Progenitor cell of endocrine pancreas (in vitro differentiated cells): ENCODE results near the gene RANBP3. TPM values are rescaled to one million over a fixed set of nuclear protein-coding genes. Genes with fewer than 3 reads are reported as not detected.

Experiments
- DNase-seq: peaks from one replicate; pipeline ENCODE4 v3.0.0; 2021; ENCODE audit warnings: low spot score; ENCODE audit not compliant: unreplicated experiment
- H3K27ac Mint-ChIP-seq: 2 replicates; pipeline ENCODE4 v1.8.0; 2021; ENCODE audit warnings: mild to moderate bottlenecking, moderate library complexity, mixed read lengths
- H3K27me3 Mint-ChIP-seq: 2 replicates; pipeline ENCODE4 v1.8.0; 2021; ENCODE audit warnings: mixed read lengths
- H3K36me3 Mint-ChIP-seq: 2 replicates; pipeline ENCODE4 v1.8.0; 2022; ENCODE audit warnings: mixed read lengths; ENCODE audit not compliant: insufficient read depth
- H3K4me1 Mint-ChIP-seq: 2 replicates; pipeline ENCODE4 v1.8.0; 2021; ENCODE audit warnings: low read depth, mixed read lengths
- H3K4me3 Mint-ChIP-seq: 2 replicates; pipeline ENCODE4 v1.8.0; 2021; ENCODE audit warnings: low read depth, mild to moderate bottlenecking, moderate library complexity, mixed read lengths
- H3K9me3 Mint-ChIP-seq: 2 replicates; pipeline ENCODE4 v1.8.0; 2021; ENCODE audit warnings: low read depth, mixed read lengths
- total RNA-seq: library from RNA; stranded (reverse); gene quantifications from 2 replicates; pipeline ENCODE4 v1.2.1, GENCODE V29; 2021
- TF ChIP-seq, protein P1 (sequence below): fragments of 200-600 bp; sonication (generic); IDR thresholded peaks from one replicate; pipeline ENCODE4 v1.5.0; 2021; ENCODE audit warnings: antibody characterized with exemption, mild to moderate bottlenecking; ENCODE audit not compliant: unreplicated experiment

The RANBP3 gene
- total RNA-seq, 1 donor from 2014 or later = 106 TPM

DNA sequence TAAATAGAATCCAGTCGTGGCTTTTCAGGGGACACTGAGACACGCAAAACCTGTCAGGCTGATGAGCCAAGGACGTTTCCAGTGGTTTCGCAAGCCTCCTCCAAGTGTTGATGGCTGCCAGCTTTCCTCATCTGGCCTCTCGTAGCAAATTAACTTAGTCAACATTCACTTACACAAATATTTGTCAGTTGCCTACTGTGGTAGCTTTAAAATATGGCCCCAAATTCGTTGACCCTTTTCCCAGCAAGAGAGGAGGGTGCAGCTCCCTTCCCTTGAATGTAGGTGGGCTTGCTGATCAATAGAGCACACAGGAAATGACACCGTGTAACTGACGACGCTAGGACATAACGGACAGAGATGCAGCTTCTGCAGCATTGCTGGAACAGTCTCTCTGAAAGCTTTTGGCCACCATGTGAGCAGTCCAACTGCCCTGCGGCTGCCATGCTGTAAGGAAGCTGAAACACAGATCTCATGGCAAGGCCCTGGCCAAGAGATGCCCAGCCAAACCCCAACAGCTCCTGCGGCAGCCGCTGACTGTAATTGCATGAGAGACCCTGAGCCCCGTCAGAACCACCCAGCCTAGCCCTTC, 5.5 kb upstream of the RANBP3 start:
- no peaks in the 10 kb centered on the region for H3K36me3 Mint-ChIP-seq
- no peaks in the 10 kb centered on the region for H3K27me3 Mint-ChIP-seq
- no peak for DNase-seq
- TF ChIP-seq, protein P1, sequence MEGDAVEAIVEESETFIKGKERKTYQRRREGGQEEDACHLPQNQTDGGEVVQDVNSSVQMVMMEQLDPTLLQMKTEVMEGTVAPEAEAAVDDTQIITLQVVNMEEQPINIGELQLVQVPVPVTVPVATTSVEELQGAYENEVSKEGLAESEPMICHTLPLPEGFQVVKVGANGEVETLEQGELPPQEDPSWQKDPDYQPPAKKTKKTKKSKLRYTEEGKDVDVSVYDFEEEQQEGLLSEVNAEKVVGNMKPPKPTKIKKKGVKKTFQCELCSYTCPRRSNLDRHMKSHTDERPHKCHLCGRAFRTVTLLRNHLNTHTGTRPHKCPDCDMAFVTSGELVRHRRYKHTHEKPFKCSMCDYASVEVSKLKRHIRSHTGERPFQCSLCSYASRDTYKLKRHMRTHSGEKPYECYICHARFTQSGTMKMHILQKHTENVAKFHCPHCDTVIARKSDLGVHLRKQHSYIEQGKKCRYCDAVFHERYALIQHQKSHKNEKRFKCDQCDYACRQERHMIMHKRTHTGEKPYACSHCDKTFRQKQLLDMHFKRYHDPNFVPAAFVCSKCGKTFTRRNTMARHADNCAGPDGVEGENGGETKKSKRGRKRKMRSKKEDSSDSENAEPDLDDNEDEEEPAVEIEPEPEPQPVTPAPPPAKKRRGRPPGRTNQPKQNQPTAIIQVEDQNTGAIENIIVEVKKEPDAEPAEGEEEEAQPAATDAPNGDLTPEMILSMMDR = no peak
- no peaks in the 10 kb centered on the region for H3K9me3 Mint-ChIP-seq
- peak overlapping the region; percentile 49 for H3K27ac Mint-ChIP-seq
- no peak overlapping the region for H3K4me3 Mint-ChIP-seq
- H3K4me1 Mint-ChIP-seq = peaks cover 17% of the 10 kb centered on the region

DNA sequence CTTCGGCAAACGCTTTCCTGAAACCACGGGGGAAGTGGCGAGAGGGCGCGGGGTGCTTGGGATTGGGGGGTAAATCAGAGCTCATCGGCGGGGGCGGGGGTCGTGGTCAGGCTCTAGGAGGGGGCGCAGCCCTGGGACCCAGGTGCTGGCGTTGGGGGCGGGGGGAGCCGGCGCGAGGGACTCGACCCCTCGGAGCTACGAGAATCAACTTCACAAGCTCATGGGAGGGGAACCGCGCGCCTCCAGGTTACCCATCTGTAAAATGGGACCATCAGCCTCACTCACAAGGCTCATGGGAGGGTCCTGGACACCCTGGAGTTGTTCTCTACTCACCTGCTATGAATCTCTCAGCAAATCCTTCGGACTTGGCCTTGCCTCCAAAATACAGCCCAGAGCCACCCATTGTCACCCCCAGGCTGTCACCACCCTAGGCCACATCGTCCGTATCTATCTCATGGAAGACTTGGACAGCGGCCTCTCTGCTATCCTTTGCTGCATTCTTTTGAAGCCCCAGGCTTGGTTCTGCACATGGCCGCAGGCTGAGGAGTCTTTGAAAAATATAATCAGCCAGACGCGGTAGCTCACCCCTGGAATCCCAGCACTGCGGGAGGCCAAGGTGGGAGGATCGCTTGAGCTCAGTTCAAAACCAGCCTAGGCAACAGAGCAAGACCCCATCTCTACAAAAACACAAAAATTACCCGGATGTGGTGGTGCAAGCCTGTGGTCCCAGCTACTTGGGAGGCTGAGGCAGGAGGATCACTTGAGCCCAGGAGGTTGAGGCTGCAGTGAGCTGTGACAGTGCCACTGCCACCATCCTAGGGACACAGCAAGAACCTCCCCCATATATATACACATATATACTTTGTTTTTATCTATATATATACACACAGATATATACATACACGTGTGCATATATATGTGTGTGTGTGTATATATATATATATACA, 939 bp upstream of the RANBP3 start:
- Mint-ChIP-seq H3K4me3 (peak overlapping the region; percentile 93), H3K27me3 (no peaks in the 10 kb centered on the region), H3K27ac (peak overlapping the region; percentile 96), H3K4me1 (peaks cover 33% of the 10 kb centered on the region), H3K36me3 (peaks cover 2% of the 10 kb centered on the region), H3K9me3 (no peaks in the 10 kb centered on the region)
- no peak for DNase-seq
- TF ChIP-seq, protein P1 = no peak

DNA sequence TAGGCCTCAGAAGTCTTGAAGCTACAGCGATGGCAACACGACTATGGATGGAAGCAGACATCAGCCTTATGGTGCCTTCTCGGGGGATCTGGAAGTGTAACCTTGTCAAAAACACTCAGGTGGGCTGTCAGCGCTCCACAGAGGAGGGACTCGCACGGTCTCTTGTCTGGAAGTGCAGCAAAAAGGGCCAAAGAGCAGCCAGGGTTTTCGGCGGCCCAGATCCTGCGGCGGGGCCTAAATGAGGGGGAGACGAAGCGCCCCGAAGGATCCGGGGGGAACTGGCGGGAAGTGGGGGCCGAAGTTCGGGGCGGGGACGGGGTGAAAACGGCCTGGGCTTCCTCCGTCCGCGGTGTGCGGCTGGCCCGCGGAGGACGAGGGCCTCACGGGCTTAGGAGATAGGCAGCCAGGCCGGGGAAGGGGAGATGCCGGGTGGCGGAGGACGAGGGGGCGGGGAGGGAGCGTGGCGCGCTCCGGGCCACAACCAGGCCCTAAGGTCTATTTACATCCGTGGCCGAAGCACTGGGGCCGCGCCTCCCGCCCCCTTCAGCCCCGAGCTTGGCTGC, 637 bp downstream of the RANBP3 start:
- TF ChIP-seq, protein P1 = no peak
- no peak for DNase-seq
- H3K36me3 Mint-ChIP-seq = peaks cover 2% of the 10 kb centered on the region

DNA sequence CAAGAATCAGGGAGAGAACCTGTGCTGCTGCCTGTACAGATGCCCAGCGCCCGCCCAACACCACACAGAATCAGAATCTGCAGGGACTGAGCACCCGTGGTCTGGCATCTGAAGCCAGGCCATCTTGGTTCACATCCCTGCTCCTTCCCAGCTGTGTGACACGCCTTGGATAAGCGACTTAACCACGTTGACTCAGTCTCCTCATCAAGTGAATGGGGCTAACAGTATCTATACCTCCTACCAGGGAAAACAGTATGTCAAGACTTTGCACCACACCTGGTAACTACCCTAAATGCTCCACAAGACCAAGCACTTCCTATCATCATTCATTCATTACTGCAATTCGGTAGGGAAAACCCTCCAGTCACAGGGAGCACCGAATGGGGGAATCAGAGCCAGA, 1.2 kb downstream of the RANBP3 start:
- DNase-seq = no peak
- TF ChIP-seq, protein P1 = no peak
- Mint-ChIP-seq H3K4me3 (peak overlapping the region; percentile 93), H3K4me1 (peaks cover 30% of the 10 kb centered on the region), H3K27me3 (no peaks in the 10 kb centered on the region), H3K27ac (peak overlapping the region; percentile 94), H3K36me3 (peaks cover 2% of the 10 kb centered on the region), H3K9me3 (no peaks in the 10 kb centered on the region)

More for the DNA sequence above, 637 bp downstream of the RANBP3 start:
- no peaks in the 10 kb centered on the region for H3K9me3 Mint-ChIP-seq
- peaks cover 30% of the 10 kb centered on the region for H3K4me1 Mint-ChIP-seq
- H3K4me3 Mint-ChIP-seq = peak overlapping the region; percentile 93
- no peaks in the 10 kb centered on the region for H3K27me3 Mint-ChIP-seq
- H3K27ac Mint-ChIP-seq = peak overlapping the region; percentile 94

DNA sequence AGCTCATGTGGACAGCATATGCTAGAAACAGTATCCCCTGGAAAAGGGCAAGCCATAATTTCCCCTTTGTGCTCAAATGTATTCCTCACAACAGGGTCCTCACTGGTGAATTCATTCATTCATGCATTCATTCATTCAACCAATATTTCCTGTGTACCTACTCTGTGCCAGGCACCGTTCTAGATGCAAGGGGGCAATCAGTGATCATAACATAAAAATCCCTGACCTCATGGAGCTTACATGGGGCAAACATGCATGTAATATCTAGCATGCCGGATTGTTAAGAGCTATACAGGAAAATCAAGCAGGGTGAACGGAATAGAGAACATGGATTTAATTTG, 2.6 kb downstream of the RANBP3 start:
- peaks cover 30% of the 10 kb centered on the region for H3K4me1 Mint-ChIP-seq
- H3K27me3 Mint-ChIP-seq = no peaks in the 10 kb centered on the region
- H3K27ac Mint-ChIP-seq = peak overlapping the region; percentile 47
- TF ChIP-seq, protein P1 = no peak
- DNase-seq = no peak
- H3K9me3 Mint-ChIP-seq = no peaks in the 10 kb centered on the region
- H3K4me3 Mint-ChIP-seq = peak overlapping the region; percentile 93
- H3K36me3 Mint-ChIP-seq = peaks cover 2% of the 10 kb centered on the region
